ENCODE results near the gene ASB5.

DNA sequence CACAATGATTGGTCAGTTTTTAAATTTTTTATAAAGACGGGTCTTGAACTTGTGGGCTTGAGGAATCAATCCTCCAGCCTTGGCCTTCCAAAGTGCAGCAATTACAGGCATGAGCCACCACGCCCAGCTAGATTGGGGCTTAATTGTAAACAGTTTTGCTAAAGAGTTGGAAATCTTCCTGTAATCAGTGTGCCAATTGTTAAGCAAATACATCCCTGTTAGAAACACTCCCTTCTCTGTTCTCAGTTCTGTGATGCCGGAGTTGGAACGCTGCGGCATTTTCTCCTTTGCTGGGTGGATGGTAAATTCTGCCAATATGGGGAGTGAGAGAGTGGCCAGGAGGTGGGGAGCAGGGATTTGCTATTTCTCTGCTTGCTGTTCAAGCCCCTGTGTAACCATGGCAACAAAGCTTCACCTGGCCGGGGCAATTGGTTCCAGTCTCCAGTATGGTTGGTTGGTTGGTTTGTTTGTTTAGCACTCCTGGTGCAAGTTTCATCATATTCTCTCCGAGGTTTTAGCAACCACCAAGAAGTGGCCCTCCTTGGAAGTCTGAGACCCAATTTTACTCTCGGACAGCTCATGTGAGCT is 70.6 kb downstream of the ASB5 start:
- no peak for TF ChIP-seq ZFP36 (IDR thresholded peaks at IDR 0.05; ENCODE audit: low read depth, low read length, partially characterized antibody)
- no peak for TF ChIP-seq MYC (IDR thresholded peaks at IDR 0.05; ENCODE audit: low read depth, low read length)
- TF ChIP-seq MYC (CRISPR knock-in tag; IDR thresholded peaks at IDR 0.05; ENCODE audit: borderline replicate concordance, low read depth): no peak
- TF ChIP-seq FOXK2 (conservative IDR thresholded peaks at IDR 0.05 in 1 of 2, IDR thresholded peaks at IDR 0.05 in 1 of 2; ENCODE audit: low read depth in 2 of 2): no peak
- no peak for TF ChIP-seq MYBL2 (IDR thresholded peaks at IDR 0.05; ENCODE audit: low read depth)
- TF ChIP-seq MYBL2 (CRISPR knock-in tag; IDR thresholded peaks at IDR 0.05; ENCODE audit: borderline replicate concordance): no peak
